Parathyroid adenoma (tissue), 2 donors: Measurements from ENCODE around the gene POLE.

Experiments
- H2AFZ ChIP-seq: fragments of 300-600 bp; sonication (generic); one replicate; pipeline ENCODE4 v1.7.0; 2017; ENCODE audit warnings: antibody characterized with exemption, mild to moderate bottlenecking
- H3K27ac ChIP-seq: fragments of 300-600 bp; sonication (generic); one replicate; pipeline ENCODE4 v1.7.0; 2017
- H3K27me3 ChIP-seq: fragments of 300-600 bp; sonication (generic); one replicate; pipeline ENCODE4 v1.7.0; 2017; ENCODE audit warnings: low read length; ENCODE audit not compliant: control insufficient read depth, insufficient read depth
- H3K36me3 ChIP-seq: fragments of 300-600 bp; sonication (generic); one replicate; pipeline ENCODE4 v1.7.0; 2017; ENCODE audit warnings: low read length; ENCODE audit not compliant: control insufficient read depth, insufficient read depth
- H3K4me1 ChIP-seq: fragments of 300-600 bp; sonication (generic); one replicate; pipeline ENCODE4 v1.7.0; 2017; ENCODE audit warnings: control low read depth
- H3K4me2 ChIP-seq: fragments of 300-600 bp; sonication (generic); one replicate; pipeline ENCODE4 v1.7.0; 2017; ENCODE audit warnings: low read length
- H3K4me3 ChIP-seq: fragments of 300-600 bp; sonication (generic); one replicate; pipeline ENCODE4 v1.7.0; 2017; ENCODE audit warnings: low read depth, low read length
- H3K79me2 ChIP-seq: fragments of 300-600 bp; sonication (generic); one replicate; pipeline ENCODE4 v1.7.0; 2017; ENCODE audit warnings: control low read depth
- H3K9ac ChIP-seq: fragments of 300-600 bp; sonication (generic); one replicate; pipeline ENCODE4 v1.7.0; 2017; ENCODE audit warnings: mild to moderate bottlenecking
- H3K9me3 ChIP-seq: fragments of 300-600 bp; sonication (generic); one replicate; pipeline ENCODE4 v1.7.0; 2017; ENCODE audit warnings: low read length; ENCODE audit not compliant: control insufficient read depth
- TF ChIP-seq, protein P1 (sequence below): fragments of 300-600 bp; sonication (generic); IDR thresholded peaks from one replicate; pipeline ENCODE4 v1.7.0; 2017; ENCODE audit warnings: antibody characterized with exemption, mild to moderate bottlenecking
- donor health status: primary hyperparathyroidism.

Gene POLE

DNA sequence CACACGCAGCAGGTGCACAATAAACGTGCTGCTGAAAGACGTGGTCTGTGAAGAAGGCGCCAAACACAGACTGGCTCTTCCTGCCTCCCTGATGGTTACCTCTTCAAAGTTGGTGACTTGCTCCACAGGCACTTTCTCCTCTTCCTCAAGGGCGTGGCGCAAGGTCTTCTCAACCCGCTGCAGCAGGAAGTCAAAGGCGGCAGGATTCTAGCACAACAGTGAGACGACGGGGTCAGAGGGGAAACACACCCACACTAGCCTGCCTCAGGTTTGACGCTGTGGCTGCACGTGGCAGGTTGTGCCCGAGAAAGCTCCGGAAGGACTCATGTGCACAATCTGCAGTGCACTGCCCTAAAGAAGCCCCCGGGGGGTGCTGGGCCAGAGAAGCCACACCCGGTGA, 15.0 kb downstream of the POLE start:
- Histone ChIP-seq H3K9me3 (no peaks in the 10 kb centered on the region), H3K9ac (no peak overlapping the region), H3K36me3 (no peaks in the 10 kb centered on the region), H3K27ac (no peak overlapping the region), H3K4me2 (no peak overlapping the region), H2AFZ (no peak overlapping the region), H3K4me1 (no peaks in the 10 kb centered on the region), H3K27me3 (no peaks in the 10 kb centered on the region), H3K4me3 (no peak overlapping the region), H3K79me2 (no peaks in the 10 kb centered on the region)
- TF ChIP-seq, protein P1, sequence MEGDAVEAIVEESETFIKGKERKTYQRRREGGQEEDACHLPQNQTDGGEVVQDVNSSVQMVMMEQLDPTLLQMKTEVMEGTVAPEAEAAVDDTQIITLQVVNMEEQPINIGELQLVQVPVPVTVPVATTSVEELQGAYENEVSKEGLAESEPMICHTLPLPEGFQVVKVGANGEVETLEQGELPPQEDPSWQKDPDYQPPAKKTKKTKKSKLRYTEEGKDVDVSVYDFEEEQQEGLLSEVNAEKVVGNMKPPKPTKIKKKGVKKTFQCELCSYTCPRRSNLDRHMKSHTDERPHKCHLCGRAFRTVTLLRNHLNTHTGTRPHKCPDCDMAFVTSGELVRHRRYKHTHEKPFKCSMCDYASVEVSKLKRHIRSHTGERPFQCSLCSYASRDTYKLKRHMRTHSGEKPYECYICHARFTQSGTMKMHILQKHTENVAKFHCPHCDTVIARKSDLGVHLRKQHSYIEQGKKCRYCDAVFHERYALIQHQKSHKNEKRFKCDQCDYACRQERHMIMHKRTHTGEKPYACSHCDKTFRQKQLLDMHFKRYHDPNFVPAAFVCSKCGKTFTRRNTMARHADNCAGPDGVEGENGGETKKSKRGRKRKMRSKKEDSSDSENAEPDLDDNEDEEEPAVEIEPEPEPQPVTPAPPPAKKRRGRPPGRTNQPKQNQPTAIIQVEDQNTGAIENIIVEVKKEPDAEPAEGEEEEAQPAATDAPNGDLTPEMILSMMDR = no peak

DNA sequence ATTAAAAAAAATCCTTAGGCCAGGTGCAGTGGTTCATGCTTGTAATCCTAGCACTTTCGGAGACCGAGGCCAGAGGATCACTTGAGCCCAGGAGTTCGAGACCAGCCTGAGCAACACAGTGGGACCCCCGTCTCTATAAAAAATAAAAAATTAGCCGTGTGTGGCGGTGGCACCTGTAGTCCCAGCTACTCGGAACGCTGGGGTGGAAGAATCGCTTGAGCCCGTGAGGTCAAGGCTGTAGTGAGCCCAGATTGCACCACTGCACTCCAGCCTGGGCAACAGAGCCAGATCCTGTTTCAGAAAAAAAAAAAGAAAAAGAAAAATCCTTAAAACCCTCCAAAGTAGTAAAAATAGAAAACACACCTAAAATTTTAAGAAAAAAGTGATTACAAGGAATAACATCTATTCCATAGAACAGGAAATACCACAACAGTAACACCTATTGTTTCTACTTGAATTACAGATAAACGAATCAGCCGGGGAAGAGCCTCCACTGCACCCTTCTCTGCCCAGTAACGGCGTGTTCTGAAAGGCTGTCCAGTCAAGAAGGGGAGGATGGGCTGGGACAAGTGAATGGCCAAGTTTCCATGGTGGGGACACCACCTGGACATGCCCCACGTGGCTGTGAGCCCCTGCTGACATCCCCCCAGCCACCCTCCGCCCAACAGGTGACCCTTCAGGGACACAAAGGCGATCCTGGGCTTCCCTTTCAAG, 17.8 kb downstream of the POLE start:
- no peaks in the 10 kb centered on the region for H3K79me2 ChIP-seq
- no peak overlapping the region for H3K4me2 ChIP-seq
- no peak overlapping the region for H3K9ac ChIP-seq
- H3K4me1 ChIP-seq = no peaks in the 10 kb centered on the region
- H2AFZ ChIP-seq = no peak overlapping the region
- no peaks in the 10 kb centered on the region for H3K27me3 ChIP-seq
- no peaks in the 10 kb centered on the region for H3K9me3 ChIP-seq
- H3K36me3 ChIP-seq = no peaks in the 10 kb centered on the region
- TF ChIP-seq, protein P1 = no peak
- no peak overlapping the region for H3K27ac ChIP-seq
- no peak overlapping the region for H3K4me3 ChIP-seq

DNA sequence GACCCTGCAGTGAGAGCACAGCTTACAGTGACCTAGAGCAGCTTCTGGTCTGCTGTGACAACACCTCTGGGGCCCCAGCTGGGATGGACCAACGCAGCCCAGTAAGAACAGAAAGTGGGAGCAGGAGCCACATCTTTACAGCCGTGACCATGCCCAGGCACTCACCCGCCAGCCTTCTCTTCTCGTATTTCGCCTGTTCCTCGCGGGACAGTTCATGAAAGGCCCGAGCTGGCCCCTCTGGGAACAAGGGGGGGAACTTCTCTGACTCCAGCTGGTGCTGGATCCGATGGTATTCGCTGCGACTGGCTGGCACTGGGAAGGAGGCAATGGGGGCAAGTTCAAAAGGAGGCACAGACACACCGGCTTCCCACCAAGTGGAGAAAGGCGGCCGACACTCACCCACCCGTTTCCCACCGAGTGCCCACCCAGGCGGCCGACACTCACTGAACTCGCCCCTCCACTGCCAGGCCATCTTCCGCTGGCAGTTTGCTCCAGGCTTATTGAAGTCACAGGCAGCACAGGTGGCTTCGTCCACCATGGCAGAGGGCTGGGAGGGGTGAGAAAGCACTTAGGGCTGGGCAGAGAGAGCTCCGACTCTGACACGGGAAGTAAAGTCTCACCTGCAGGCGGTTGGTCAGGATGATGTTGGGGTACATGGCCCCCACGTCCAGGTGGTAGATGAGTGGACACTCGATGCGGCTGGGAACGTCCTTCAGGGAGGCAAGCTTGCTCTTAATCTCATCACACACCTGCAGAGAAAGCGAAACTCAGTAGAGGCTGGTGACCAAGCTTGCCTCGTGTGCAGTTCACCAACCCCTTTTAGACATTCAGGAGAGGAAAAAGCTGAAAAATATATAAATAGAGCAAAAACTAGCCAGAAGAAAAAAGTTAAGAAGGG, 18.7 kb downstream of the POLE start:
- H3K79me2 ChIP-seq = no peaks in the 10 kb centered on the region
- H3K9me3 ChIP-seq = no peaks in the 10 kb centered on the region
- TF ChIP-seq, protein P1 = no peak
- no peaks in the 10 kb centered on the region for H3K4me1 ChIP-seq
- no peak overlapping the region for H3K4me3 ChIP-seq
- H3K36me3 ChIP-seq = no peaks in the 10 kb centered on the region
- H2AFZ ChIP-seq = no peak overlapping the region
- no peak overlapping the region for H3K9ac ChIP-seq
- H3K27me3 ChIP-seq = no peaks in the 10 kb centered on the region
- H3K27ac ChIP-seq = no peak overlapping the region
- no peak overlapping the region for H3K4me2 ChIP-seq

DNA sequence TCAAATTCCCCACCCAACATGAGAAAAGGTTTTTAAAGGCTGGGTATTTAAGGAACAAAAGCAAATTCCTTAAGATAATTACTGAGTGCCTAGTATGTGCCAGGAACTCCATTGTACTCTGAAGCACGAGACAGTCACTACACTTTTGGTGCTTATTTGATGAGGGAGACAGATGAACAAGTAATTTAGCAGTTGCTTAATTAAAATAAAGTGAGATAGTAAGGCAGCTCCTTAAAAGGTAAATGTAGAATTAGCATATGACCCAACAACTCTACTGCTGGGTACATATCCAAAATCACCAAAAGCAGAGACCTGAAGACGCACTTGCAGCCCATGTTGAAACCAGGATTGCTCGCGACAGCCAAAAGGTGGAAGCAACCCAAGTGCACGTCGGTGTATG, 21.3 kb downstream of the POLE start:
- Histone ChIP-seq H3K27ac (no peak overlapping the region), H3K9me3 (no peaks in the 10 kb centered on the region), H3K9ac (no peak overlapping the region), H3K4me1 (peaks cover 4% of the 10 kb centered on the region), H3K79me2 (no peaks in the 10 kb centered on the region), H3K4me2 (no peak overlapping the region), H2AFZ (no peak overlapping the region), H3K36me3 (no peaks in the 10 kb centered on the region), H3K4me3 (no peak overlapping the region), H3K27me3 (no peaks in the 10 kb centered on the region)
- TF ChIP-seq, protein P1 = no peak
